Activated naive CD4-positive, alpha-beta T cell treated with anti-CD3 and anti-CD28 coated beads for 36 hours (primary cell): ENCODE measurements around the gene SPTLC3. TPM values are rescaled to one million over a fixed set of nuclear protein-coding genes. Genes with fewer than 3 reads are reported as not detected.
A peak's percentile ranks its signal among the peaks of the same experiment; 100 is the strongest.

ENCODE experiments used
- CTCF ChIA-PET: fragments of 350-600 bp; sonication (Branson Sonifier 250); formaldehyde crosslinking; loops from one replicate; lab custom pipeline; 2021; ENCODE audit warnings: antibody characterized with exemption; lab: Charles Lee
- DNase-seq: peaks from one replicate; pipeline ENCODE4 v3.0.0-alpha.2; 2020
- H3K27ac Mint-ChIP-seq: one replicate; pipeline ENCODE4 v1.8.0; 2021; ENCODE audit warnings: mild to moderate bottlenecking, mixed read lengths
- H3K27me3 Mint-ChIP-seq: one replicate; pipeline ENCODE4 v1.8.0; 2021; ENCODE audit warnings: low read depth, mixed read lengths
- H3K36me3 Mint-ChIP-seq: one replicate; pipeline ENCODE4 v1.8.0; 2021; ENCODE audit warnings: low read depth, mixed read lengths
- H3K4me1 Mint-ChIP-seq: one replicate; pipeline ENCODE4 v1.8.0; 2021; ENCODE audit warnings: low read depth, mixed read lengths
- H3K4me3 Mint-ChIP-seq: one replicate; pipeline ENCODE4 v1.8.0; 2021; ENCODE audit warnings: mild to moderate bottlenecking, moderate library complexity, mixed read lengths
- H3K9me3 Mint-ChIP-seq: one replicate; pipeline ENCODE4 v1.8.0; 2021; ENCODE audit warnings: mixed read lengths
- intact Hi-C: fragments of 100-400 bp; cut with micrococcal nuclease; formaldehyde crosslinking; loops from one replicate; pipeline ENCODE4 v1.15.1; 2023
- total RNA-seq, 2 experiments: library from RNA; stranded (reverse); gene quantifications; one replicate each; pipeline ENCODE4 v1.2.3, GENCODE V29; 2021

SPTLC3 gene
- total RNA-seq, 2 experiments from 2014 or later: 0.15 to 0.64 TPM

DNA sequence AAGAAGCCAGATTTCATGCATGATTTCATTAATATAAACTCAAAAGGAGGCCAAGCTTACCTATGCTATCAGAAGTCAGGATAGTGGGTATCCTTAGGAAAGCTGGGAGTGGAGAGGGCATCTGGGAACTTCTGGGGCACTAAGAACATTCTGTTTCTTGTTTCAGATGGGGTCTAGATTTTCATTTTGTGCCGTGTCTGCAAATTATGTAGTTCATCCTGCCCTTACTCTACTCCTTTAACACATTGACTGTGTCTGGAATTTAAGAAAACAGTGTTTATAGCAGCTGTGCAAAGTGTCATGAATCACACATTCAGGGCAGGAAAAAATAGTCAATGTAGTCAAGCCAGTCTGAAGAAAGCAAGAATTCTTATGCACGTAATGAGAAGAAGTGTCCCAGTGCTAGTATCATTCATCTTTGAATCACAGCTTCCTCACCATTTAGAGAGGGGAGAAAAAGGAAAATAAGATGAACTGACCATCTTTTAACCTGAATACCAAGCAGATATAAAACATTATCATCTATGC lies 11.6 kb upstream of the SPTLC3 start:
- intact Hi-C loops: no loop called here
- no peak overlapping the region for H3K4me3 Mint-ChIP-seq
- H3K27me3 Mint-ChIP-seq: no peaks in the 10 kb centered on the region
- no peak overlapping the region for H3K27ac Mint-ChIP-seq
- CTCF ChIA-PET: no interaction called here
- no peaks in the 10 kb centered on the region for H3K36me3 Mint-ChIP-seq
- no peaks in the 10 kb centered on the region for H3K4me1 Mint-ChIP-seq
- no peak for DNase-seq
- H3K9me3 Mint-ChIP-seq: peaks cover 2% of the 10 kb centered on the region

DNA sequence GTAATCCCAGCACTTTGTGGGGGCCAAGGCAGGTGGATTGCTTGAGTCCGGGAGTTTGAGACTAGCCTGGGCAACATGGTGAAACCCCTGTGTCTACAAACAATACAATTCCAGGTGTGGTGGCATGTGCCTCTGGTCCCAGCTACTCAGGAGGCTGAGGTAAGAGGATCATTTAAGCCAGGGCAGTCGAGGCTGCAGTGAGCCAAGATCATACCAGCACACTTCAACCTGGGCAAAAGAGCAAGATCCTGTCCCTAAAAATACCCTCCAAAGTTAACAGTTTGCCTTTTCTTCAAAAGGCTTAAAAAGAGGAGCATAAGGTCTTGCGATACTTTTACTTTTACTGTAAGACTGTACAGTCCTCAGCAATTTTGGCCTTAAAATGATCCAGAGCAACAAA lies 10.7 kb upstream of the SPTLC3 start:
- CTCF ChIA-PET: no interaction called here
- Mint-ChIP-seq H3K4me1 (no peaks in the 10 kb centered on the region), H3K27ac (no peak overlapping the region), H3K9me3 (peaks cover 2% of the 10 kb centered on the region), H3K4me3 (no peak overlapping the region), H3K27me3 (no peaks in the 10 kb centered on the region), H3K36me3 (no peaks in the 10 kb centered on the region)
- intact Hi-C loops: no loop called here
- DNase-seq: no peak

DNA sequence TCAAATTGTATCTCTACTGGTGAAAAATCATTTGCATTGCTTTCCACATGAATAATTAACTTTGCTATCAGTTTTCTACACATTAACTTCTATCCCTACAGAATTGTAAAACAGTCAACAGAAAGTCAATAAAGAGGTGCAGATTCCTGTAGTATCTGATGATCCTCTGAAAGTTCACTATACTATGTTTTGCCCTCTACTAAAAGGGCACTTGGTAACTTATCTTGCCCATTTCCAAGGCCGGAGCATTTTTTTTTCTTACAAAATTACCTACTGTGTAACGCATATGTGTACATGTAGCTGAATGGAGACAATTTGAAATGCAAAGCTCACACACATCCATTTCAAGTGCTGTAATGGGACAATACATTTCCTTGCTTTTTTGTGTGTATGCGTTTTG lies 9.6 kb upstream of the SPTLC3 start:
- H3K36me3 Mint-ChIP-seq: no peaks in the 10 kb centered on the region
- no peak overlapping the region for H3K4me3 Mint-ChIP-seq

DNA sequence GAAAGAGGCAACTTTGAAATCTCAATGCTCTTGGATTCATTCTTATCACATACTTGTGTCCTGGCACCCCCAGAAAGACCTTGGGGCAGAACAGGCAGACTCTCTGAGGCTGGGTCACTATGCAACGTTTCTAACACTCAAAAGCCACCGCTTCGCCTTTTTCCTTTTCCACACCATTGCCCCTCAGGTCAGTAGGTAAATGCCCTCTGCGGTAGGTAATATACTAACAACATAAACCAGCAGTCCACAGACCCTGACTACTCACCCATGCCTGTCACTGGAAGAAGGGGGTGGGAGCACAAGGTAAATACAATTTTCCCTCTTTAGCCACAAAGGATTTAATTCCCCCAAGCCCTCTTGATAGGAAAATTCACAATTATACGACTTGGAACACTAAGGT lies 6.5 kb upstream of the SPTLC3 start:
- Mint-ChIP-seq H3K27me3 (no peaks in the 10 kb centered on the region), H3K27ac (no peak overlapping the region), H3K4me1 (no peaks in the 10 kb centered on the region), H3K4me3 (no peak overlapping the region), H3K36me3 (no peaks in the 10 kb centered on the region), H3K9me3 (no peaks in the 10 kb centered on the region)
- intact Hi-C loops: no loop called here
- DNase-seq: no peak
- CTCF ChIA-PET: no interaction called here

More for the DNA sequence above, 9.6 kb upstream of the SPTLC3 start:
- H3K27me3 Mint-ChIP-seq: no peaks in the 10 kb centered on the region
- no peaks in the 10 kb centered on the region for H3K4me1 Mint-ChIP-seq
- DNase-seq: no peak
- H3K9me3 Mint-ChIP-seq: peaks cover 2% of the 10 kb centered on the region
- intact Hi-C loops: no loop called here
- no peak overlapping the region for H3K27ac Mint-ChIP-seq
- CTCF ChIA-PET: no interaction called here

DNA sequence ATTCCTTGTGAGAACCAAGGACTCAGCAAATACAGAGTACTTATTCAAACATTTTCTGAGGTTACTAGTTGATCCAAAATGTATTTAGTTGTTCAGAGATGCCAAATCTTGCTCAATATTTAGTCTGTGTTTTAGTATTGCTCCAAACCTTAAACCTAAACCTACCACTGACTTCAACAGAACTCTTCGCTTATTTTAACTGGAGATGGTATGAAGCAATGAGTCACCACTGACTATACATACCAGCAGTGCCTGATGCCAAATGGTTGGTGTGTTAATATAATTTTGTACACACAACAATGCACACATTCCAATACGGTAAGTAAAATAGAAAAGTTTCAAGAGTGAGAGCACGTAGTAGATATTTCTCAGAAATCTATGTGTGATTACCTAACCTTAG lies 1.9 kb upstream of the SPTLC3 start:
- no peaks in the 10 kb centered on the region for H3K27me3 Mint-ChIP-seq
- CTCF ChIA-PET: interaction anchor here (0.6 kb wide), 1 partner anchor 795 kb away, joined by 3 read pairs; no protein-coding TSS in a partner anchor
- H3K4me3 Mint-ChIP-seq: no peak overlapping the region
- no peaks in the 10 kb centered on the region for H3K36me3 Mint-ChIP-seq
- H3K27ac Mint-ChIP-seq: no peak overlapping the region
- intact Hi-C loops: no loop called here
- H3K9me3 Mint-ChIP-seq: no peaks in the 10 kb centered on the region
- peaks cover 25% of the 10 kb centered on the region for H3K4me1 Mint-ChIP-seq
- DNase-seq: no peak

DNA sequence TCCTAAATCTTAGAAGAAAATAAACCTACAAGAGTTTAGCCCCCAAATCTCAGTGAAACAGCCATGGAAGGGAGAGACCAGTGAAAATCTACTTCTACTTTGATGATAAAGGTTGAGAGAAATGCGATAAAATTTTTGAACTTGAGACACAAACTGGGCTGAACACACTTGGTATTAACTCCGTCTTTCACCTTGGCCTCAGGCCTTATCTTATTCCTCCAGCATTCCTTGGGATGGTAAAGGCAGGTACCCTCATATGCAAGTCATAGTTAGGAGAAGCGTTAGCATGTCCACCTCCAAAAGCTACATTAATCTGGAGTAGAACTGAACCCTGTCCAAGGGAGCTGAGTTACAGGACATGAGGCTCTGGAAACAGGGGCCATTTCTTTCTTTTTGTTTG lies 1.2 kb upstream of the SPTLC3 start:
- no peak overlapping the region for H3K4me3 Mint-ChIP-seq
- DNase-seq: no peak
- intact Hi-C loops: no loop called here
- H3K9me3 Mint-ChIP-seq: no peaks in the 10 kb centered on the region
- H3K27me3 Mint-ChIP-seq: no peaks in the 10 kb centered on the region
- peaks cover 26% of the 10 kb centered on the region for H3K4me1 Mint-ChIP-seq
- no peak overlapping the region for H3K27ac Mint-ChIP-seq
- CTCF ChIA-PET: no interaction called here
- H3K36me3 Mint-ChIP-seq: no peaks in the 10 kb centered on the region

DNA sequence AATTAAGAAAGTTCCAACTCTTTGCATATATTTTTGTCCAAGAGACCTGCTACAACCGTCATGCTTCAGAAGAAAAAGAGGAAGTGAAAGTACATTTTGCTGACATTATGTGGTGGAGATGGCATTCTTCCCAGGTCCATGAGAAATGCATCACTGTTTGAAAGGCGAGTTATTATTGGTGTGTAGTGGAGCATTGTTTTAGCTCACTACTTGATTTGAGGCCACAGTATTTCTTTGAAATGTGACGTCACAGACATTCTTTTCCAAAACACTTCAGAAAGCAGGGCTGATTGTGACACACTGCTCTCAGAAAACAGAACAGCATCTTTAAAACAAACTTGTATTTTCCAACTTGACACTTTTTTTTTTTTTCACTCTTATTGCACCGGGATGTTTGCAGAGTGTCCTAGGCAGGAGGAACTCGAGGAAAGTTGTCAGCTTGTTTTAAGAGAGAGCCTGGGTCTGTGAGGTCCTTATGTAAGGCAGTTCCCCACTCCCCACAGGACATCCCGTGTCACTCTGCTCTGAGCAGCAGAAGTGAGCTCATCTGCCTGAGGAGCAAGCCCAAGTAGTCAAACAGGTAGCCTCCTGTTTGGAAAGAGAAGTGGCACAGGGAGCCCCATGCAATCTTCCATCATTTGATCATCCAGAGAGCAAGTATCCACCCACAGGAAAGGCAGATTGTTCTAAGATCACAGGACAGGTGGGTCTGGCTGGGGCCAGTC lies 1.1 kb downstream of the SPTLC3 start:
- DNase-seq: peak; percentile 15
- H3K4me1 Mint-ChIP-seq: peaks cover 28% of the 10 kb centered on the region
- CTCF ChIA-PET: interaction anchor here (0.6 kb wide), 2 partner anchors 40 to 395 kb away, joined by 3 to 5 read pairs; no protein-coding TSS in a partner anchor
- H3K27me3 Mint-ChIP-seq: no peaks in the 10 kb centered on the region
- H3K36me3 Mint-ChIP-seq: no peaks in the 10 kb centered on the region
- peak overlapping the region; percentile 37 for H3K27ac Mint-ChIP-seq
- peak overlapping the region; percentile 57 for H3K4me3 Mint-ChIP-seq
- no peaks in the 10 kb centered on the region for H3K9me3 Mint-ChIP-seq
- intact Hi-C loops: loop anchor here (1.0 to 2.0 kb wide), 3 partner anchors 39 to 237 kb away; no protein-coding TSS in a partner anchor

DNA sequence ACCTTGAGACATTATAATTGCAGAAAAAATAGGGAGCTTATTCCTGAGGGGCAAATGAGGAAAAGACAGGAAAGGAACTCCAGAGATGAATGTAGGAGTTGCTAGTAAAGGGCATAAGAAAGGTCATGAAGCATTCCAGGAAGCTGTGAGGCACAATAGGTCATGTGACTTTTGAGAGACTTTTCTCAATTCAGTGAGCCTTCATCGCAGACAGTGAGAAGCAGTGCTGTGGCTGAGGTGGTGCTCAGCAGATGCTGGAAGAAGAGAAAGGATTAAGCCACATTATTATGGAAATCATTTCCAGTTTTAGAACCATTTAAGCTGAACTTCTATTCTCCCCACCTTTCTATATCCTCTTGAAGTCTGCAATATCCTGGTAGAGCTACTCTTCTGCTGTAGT lies 4.1 kb downstream of the SPTLC3 start:
- H3K4me3 Mint-ChIP-seq: no peak overlapping the region
- DNase-seq: no peak
- intact Hi-C loops: no loop called here
- no peak overlapping the region for H3K27ac Mint-ChIP-seq
- H3K36me3 Mint-ChIP-seq: peaks cover 3% of the 10 kb centered on the region
- H3K9me3 Mint-ChIP-seq: no peaks in the 10 kb centered on the region
- H3K4me1 Mint-ChIP-seq: peaks cover 28% of the 10 kb centered on the region
- H3K27me3 Mint-ChIP-seq: no peaks in the 10 kb centered on the region
- CTCF ChIA-PET: no interaction called here

DNA sequence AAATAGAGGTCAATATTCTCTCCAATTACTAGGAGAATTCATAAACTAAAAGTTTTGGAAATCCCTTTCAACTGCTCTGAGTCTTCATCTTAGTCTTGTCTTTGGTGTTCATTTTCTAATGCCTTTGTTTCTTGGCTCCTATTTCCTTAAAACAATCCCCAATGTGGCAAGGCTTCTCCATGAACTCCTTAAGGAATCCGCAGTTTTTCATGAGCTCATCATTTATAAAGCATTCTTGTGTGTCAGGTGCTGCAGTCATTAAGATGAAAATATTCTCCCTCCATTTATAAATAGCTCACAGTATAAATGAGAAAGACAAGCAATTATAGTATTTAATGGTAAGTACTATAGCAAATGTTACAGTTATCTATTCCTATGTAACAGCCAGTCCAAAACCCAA lies 4.6 kb downstream of the SPTLC3 start:
- no peaks in the 10 kb centered on the region for H3K27me3 Mint-ChIP-seq
- no peaks in the 10 kb centered on the region for H3K9me3 Mint-ChIP-seq
- no peak for DNase-seq
- peaks cover 28% of the 10 kb centered on the region for H3K4me1 Mint-ChIP-seq
- CTCF ChIA-PET: no interaction called here
- no peak overlapping the region for H3K27ac Mint-ChIP-seq
- no peak overlapping the region for H3K4me3 Mint-ChIP-seq
- intact Hi-C loops: no loop called here
- H3K36me3 Mint-ChIP-seq: peaks cover 3% of the 10 kb centered on the region

DNA sequence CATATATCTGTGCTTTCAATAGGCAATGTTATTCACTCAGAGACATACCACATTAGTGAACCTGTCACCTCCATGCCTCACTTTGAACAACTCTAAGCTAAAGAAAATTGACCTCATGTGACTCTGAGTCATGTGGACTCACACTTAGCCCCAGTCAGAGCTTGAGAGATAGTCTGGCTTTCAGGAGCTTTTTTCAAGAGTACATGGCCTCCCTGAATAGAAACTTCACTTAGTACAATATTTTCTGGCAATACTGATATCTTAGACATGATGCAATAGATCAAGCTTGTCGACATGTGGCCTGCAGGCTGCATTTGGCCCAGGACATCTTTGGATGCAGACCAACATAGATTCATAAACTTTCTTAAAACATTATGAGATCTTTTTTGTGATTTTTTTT lies 8.5 kb downstream of the SPTLC3 start:
- CTCF ChIA-PET: no interaction called here
- H3K9me3 Mint-ChIP-seq: peaks cover 18% of the 10 kb centered on the region
- no peak for DNase-seq
- peaks cover 3% of the 10 kb centered on the region for H3K4me1 Mint-ChIP-seq
- no peak overlapping the region for H3K4me3 Mint-ChIP-seq
- intact Hi-C loops: no loop called here
- H3K27me3 Mint-ChIP-seq: no peaks in the 10 kb centered on the region
- H3K27ac Mint-ChIP-seq: no peak overlapping the region
- peaks cover 3% of the 10 kb centered on the region for H3K36me3 Mint-ChIP-seq

DNA sequence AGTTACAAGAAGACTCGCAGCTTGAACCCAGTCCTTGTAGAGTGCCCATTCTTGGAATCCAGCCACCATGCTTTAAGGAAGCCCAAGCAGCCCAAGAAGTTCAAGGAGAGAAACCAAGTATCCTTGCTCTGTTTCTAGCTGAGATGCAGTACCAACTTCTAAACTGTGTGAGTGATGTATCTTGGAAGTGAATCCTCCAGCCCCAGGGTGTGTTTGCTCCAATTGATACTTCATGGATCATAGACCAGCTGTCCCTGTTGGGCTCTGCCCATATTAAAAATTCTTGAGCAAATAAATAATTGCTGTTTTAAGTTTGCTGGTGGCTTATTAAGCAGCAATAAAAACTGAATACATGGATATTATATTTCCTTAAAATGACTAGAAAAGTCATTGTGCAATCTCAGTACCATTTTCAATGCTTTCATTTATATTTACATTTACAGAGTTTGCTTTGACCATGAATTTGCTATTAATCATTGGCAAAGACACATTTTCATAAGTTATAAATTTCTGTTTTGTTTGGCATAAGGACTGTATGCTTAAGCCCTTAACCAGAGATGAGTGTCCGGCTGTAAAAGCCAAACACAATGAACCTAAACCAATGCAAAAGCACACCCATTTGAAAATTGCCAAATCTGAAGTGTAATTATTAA lies 9.2 kb downstream of the SPTLC3 start:
- H3K9me3 Mint-ChIP-seq: peaks cover 25% of the 10 kb centered on the region
- no peak for DNase-seq
- no peak overlapping the region for H3K27ac Mint-ChIP-seq
- H3K36me3 Mint-ChIP-seq: peaks cover 3% of the 10 kb centered on the region
- no peaks in the 10 kb centered on the region for H3K4me1 Mint-ChIP-seq
- no peaks in the 10 kb centered on the region for H3K27me3 Mint-ChIP-seq
- intact Hi-C loops: no loop called here
- CTCF ChIA-PET: no interaction called here
- no peak overlapping the region for H3K4me3 Mint-ChIP-seq

DNA sequence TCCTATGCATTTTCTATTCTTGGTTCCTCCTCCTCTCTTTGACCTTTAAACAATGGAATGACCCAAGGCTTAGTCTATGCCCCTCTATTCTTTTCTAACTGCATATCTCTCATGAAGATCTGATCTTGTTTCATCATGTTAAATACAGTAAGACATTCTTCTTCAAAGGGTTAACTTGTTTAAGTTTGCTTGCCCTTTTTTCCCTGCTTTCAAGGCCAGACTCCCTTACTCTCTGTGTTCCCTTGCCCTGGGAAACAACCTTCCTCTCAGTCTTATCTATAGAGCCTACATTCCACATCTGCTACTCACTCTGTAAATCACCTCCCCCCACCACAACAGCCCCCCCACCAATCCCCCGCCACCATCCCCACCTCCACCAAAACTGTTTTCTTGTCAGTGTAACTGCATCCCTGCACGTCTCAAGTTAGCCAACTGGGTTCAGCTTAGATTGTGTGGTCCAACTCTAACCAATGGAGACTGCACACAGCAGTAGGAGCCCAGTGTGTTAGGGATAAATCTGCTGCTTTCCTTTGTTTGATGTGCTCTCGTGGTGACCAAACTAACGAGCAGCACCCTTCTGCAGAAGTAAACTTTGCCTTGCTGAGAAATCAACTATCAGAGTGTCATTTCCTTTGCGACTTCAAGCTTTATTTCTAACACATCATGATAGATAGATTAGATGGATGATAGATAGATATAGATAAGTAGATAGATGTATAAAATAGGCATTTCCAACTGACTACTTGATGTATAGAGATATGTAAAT lies 12.6 kb downstream of the SPTLC3 start:
- peaks cover 26% of the 10 kb centered on the region for H3K9me3 Mint-ChIP-seq
- no peak for DNase-seq
- H3K4me3 Mint-ChIP-seq: no peak overlapping the region
- intact Hi-C loops: no loop called here
- CTCF ChIA-PET: interaction anchor here (0.6 kb wide), 1 partner anchor 40 kb away, joined by 3 read pairs; no protein-coding TSS in a partner anchor
- no peak overlapping the region for H3K27ac Mint-ChIP-seq
- no peaks in the 10 kb centered on the region for H3K27me3 Mint-ChIP-seq
- no peaks in the 10 kb centered on the region for H3K4me1 Mint-ChIP-seq
- H3K36me3 Mint-ChIP-seq: peaks cover 3% of the 10 kb centered on the region
